GM12892 (cell line): ENCODE measurements around the gene PPIE.

ENCODE experiments used
- POLR2A ChIP-seq: IDR thresholded peaks from 2 replicates; pipeline ENCODE4 v1.6.1; 2011; ENCODE audit warnings: low read depth, low read length, control low read depth
- POLR2AphosphoS5 ChIP-seq: IDR thresholded peaks from 2 replicates; pipeline ENCODE4 v1.6.1; 2011; ENCODE audit warnings: low read depth, low read length, control low read depth
- TAF1 ChIP-seq: IDR thresholded peaks from 2 replicates; pipeline ENCODE4 v1.6.1; 2011; ENCODE audit warnings: low read depth, mild to moderate bottlenecking, control low read depth, low read length, borderline replicate concordance

- TF ChIP-seq POLR2AphosphoS5 (no peak), POLR2A (0 out of 2 replicates have a peak, but pooled peaks have one; percentile 24), TAF1 (no peak)
Measured at GRCh38 chr1:39776400-39776713, 37.7 kb downstream of the PPIE start.
